OCI-LY1 (cell line): ENCODE results near the gene STRA6.

Source experiments
- H2AFZ ChIP-seq: fragments of 200-600 bp; sonication (generic), shearing (Covaris generic); 2 replicates; pipeline ENCODE4 v1.6.0; 2014; ENCODE audit warnings: antibody characterized with exemption, mild to moderate bottlenecking, low read length
- H3F3A ChIP-seq: fragments of 200-600 bp; sonication (generic), shearing (Covaris generic); 2 replicates; pipeline ENCODE4 v1.6.0; 2014; ENCODE audit warnings: mild to moderate bottlenecking, antibody characterized with exemption, low read length, moderate library complexity; ENCODE audit not compliant: insufficient read depth
- H3K27ac ChIP-seq: fragments of 200-600 bp; sonication (generic); 2 replicates; pipeline ENCODE4 v1.5.1; 2014; ENCODE audit warnings: low read length, mixed run types, mild to moderate bottlenecking, low read depth; ENCODE audit not compliant: poor library complexity, severe bottlenecking
- H3K27me3 ChIP-seq: fragments of 200-600 bp; sonication (generic); 2 replicates; pipeline ENCODE4 v1.6.0; 2014; ENCODE audit warnings: antibody characterized with exemption, mild to moderate bottlenecking, low read length, moderate library complexity; ENCODE audit not compliant: insufficient read depth
- H3K36me3 ChIP-seq: fragments of 200-600 bp; sonication (generic); 2 replicates; pipeline ENCODE4 v1.6.1; 2014; ENCODE audit warnings: mild to moderate bottlenecking, antibody characterized with exemption, low read length, moderate library complexity, mixed read lengths; ENCODE audit not compliant: insufficient read depth
- H3K4me1 ChIP-seq: fragments of 200-600 bp; sonication (generic); 2 replicates; pipeline ENCODE4 v1.5.1; 2014; ENCODE audit warnings: mild to moderate bottlenecking, low read length, moderate library complexity; ENCODE audit not compliant: insufficient read depth, severe bottlenecking
- H3K4me2 ChIP-seq: fragments of 200-600 bp; sonication (generic), shearing (Covaris generic); 2 replicates; pipeline ENCODE4 v1.6.1; 2014; ENCODE audit warnings: low read length
- H3K4me3 ChIP-seq: fragments of 200-600 bp; sonication (generic); 2 replicates; pipeline ENCODE4 v1.5.1; 2014; ENCODE audit warnings: low read length, low read depth, mild to moderate bottlenecking, mixed read lengths; ENCODE audit not compliant: poor library complexity, severe bottlenecking
- H3K79me2 ChIP-seq: fragments of 200-600 bp; shearing (Covaris generic); 2 replicates; pipeline ENCODE4 v1.6.1; 2016; ENCODE audit warnings: mixed run types, low read length, mixed read lengths; ENCODE audit not compliant: insufficient read depth
- H3K9ac ChIP-seq: fragments of 200-600 bp; sonication (generic), shearing (Covaris generic); 2 replicates; pipeline ENCODE4 v1.6.1; 2014; ENCODE audit warnings: mild to moderate bottlenecking, low read length, mixed read lengths
- H3K9me2 ChIP-seq: fragments of 200-600 bp; sonication (generic), shearing (Covaris generic); 2 replicates; pipeline ENCODE4 v1.6.1; 2014; ENCODE audit warnings: low read depth, mild to moderate bottlenecking, low read length, mixed read lengths
- H3K9me3 ChIP-seq: fragments of 200-600 bp; shearing (Covaris generic); 2 replicates; pipeline ENCODE4 v1.6.1; 2014; ENCODE audit warnings: low read length, mixed read lengths
- H4K20me1 ChIP-seq: fragments of 200-600 bp; sonication (generic), shearing (Covaris generic); 2 replicates; pipeline ENCODE4 v1.6.0; 2016; ENCODE audit warnings: mild to moderate bottlenecking, low read length; ENCODE audit not compliant: insufficient read depth
- EZH2 ChIP-seq: fragments of 200-600 bp; sonication (generic), shearing (Covaris generic); IDR thresholded peaks from 2 replicates; pipeline ENCODE4 v1.8.0; 2017; ENCODE audit warnings: borderline replicate concordance, mixed run types, mild to moderate bottlenecking, antibody characterized with exemption, low read length, moderate library complexity, mixed read lengths
- TF ChIP-seq, protein P1 (sequence below): fragments of 200-600 bp; sonication (generic), shearing (Covaris generic); IDR thresholded peaks from 2 replicates; pipeline ENCODE4 v1.5.1; 2017; ENCODE audit warnings: mild to moderate bottlenecking, antibody characterized with exemption, low read length, moderate library complexity, mixed read lengths

Gene STRA6

DNA sequence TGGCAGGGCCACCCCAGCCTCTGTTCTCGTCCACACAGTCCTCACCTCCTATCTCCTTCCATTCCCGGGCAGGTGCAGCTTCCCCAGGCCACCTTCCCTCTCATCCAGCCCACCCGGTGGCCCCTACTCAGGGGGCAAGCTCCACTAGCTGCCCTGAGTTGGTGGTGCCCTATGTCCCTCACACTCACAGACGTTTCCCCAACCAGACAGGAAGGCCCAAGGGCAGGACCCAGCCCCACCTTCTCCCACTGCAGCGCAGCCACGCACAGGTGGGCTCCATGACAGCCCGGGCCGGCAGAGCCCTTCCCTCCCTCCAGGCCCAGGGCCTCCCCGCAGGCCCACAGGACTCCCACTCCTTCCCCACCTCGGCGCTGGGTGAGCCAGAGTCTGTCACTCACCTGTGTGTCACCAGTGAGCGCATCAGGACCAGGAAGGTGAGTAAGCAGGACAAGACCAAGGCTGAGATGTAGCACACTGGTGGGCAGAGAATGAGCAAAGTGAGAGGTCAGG lies 17.9 kb downstream of the STRA6 start:
- TF ChIP-seq, protein P1, sequence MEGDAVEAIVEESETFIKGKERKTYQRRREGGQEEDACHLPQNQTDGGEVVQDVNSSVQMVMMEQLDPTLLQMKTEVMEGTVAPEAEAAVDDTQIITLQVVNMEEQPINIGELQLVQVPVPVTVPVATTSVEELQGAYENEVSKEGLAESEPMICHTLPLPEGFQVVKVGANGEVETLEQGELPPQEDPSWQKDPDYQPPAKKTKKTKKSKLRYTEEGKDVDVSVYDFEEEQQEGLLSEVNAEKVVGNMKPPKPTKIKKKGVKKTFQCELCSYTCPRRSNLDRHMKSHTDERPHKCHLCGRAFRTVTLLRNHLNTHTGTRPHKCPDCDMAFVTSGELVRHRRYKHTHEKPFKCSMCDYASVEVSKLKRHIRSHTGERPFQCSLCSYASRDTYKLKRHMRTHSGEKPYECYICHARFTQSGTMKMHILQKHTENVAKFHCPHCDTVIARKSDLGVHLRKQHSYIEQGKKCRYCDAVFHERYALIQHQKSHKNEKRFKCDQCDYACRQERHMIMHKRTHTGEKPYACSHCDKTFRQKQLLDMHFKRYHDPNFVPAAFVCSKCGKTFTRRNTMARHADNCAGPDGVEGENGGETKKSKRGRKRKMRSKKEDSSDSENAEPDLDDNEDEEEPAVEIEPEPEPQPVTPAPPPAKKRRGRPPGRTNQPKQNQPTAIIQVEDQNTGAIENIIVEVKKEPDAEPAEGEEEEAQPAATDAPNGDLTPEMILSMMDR = no peak
- no peak for TF ChIP-seq EZH2
- H3K27ac ChIP-seq = no peak overlapping the region

DNA sequence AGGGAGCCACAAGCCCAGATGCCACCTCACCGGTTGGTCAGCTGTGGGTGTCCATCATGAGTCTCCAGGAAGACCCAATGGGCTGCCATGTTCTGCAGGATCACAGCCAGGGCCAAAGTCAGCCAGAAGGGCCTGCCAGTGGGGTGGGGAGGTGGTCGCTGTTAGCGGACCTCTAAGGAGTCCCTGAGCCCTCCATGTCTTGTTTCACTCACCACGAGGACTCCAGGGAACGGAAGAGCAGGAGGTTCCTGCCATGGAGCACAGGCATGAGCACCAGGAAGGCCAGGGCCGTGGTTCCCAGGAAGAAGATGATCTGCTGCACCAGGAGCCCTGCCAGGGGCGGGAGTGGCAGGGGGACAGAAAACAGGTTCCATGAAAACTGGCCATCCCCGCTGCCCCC lies 20.5 kb downstream of the STRA6 start:
- H2AFZ ChIP-seq = no peak overlapping the region
- TF ChIP-seq, protein P1 = no peak
- no peak for TF ChIP-seq EZH2
- H3K79me2 ChIP-seq = no peaks in the 10 kb centered on the region
- no peaks in the 10 kb centered on the region for H3K9me2 ChIP-seq
- H3K27me3 ChIP-seq = peaks cover 5% of the 10 kb centered on the region; the same call in 1 of the 2 replicates
- no peak overlapping the region for H3K4me3 ChIP-seq
- no peaks in the 10 kb centered on the region for H3K4me1 ChIP-seq
- H3K9me3 ChIP-seq = no peaks in the 10 kb centered on the region
- H3K4me2 ChIP-seq = no peak overlapping the region
- no peaks in the 10 kb centered on the region for H4K20me1 ChIP-seq
- H3K36me3 ChIP-seq = no peaks in the 10 kb centered on the region
- H3K9ac ChIP-seq = no peak overlapping the region
- no peak overlapping the region for H3K27ac ChIP-seq
- H3F3A ChIP-seq = no peaks in the 10 kb centered on the region

More for the DNA sequence above, 17.9 kb downstream of the STRA6 start:
- H3K9ac ChIP-seq = no peak overlapping the region
- H3K36me3 ChIP-seq = no peaks in the 10 kb centered on the region
- H3K9me3 ChIP-seq = no peaks in the 10 kb centered on the region
- H3K79me2 ChIP-seq = no peaks in the 10 kb centered on the region
- no peak overlapping the region for H3K4me3 ChIP-seq
- H3K9me2 ChIP-seq = no peaks in the 10 kb centered on the region
- no peaks in the 10 kb centered on the region for H4K20me1 ChIP-seq
- no peaks in the 10 kb centered on the region; the same call in 1 of the 2 replicates for H3K27me3 ChIP-seq
- H3F3A ChIP-seq = no peaks in the 10 kb centered on the region
- H3K4me2 ChIP-seq = no peak overlapping the region
- no peak overlapping the region for H2AFZ ChIP-seq
- H3K4me1 ChIP-seq = no peaks in the 10 kb centered on the region

DNA sequence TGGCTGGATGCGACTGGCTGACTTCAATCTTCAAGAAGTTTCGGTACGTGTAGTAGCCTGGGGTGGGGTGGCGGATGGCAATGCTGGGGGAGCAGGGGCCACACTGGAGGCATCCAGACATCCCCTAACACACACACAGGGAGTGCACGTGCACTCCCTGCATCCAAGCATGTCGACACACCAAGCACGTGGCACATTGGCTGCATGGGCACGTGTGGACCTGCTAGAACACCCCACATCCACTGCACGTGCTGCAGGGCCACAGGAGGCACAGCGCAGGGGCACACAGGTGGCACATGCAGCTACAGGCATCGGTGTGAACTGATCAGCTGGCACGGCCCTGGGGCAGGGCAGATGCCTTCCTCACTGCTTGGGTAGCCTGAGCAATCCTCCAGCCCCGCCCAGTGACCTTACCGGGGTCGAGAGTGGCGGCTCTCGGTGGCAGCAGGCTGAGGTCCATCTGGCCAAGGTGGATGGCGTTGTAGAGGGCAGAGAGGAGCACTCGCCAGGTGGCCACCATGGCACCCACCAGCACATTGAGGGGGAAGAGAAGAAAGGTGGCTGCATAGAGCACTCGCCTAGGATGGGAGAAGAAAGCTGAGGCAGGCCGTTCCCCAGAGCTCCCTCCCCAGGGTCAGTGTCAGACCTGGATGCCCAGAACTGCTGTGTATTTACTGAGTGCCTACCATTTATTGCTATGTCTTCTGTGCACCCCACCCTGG lies 21.5 kb downstream of the STRA6 start:
- no peak overlapping the region for H3K27ac ChIP-seq
- H3K4me2 ChIP-seq = no peak overlapping the region
- H3K4me1 ChIP-seq = no peaks in the 10 kb centered on the region
- no peaks in the 10 kb centered on the region for H3K9me2 ChIP-seq
- H3K36me3 ChIP-seq = no peaks in the 10 kb centered on the region
- no peaks in the 10 kb centered on the region for H4K20me1 ChIP-seq
- H3F3A ChIP-seq = no peaks in the 10 kb centered on the region
- H3K9me3 ChIP-seq = no peaks in the 10 kb centered on the region
- TF ChIP-seq, protein P1 = no peak
- TF ChIP-seq EZH2 = no peak
- no peak overlapping the region for H3K9ac ChIP-seq
- H3K79me2 ChIP-seq = no peaks in the 10 kb centered on the region
- peaks cover 5% of the 10 kb centered on the region; the same call in 1 of the 2 replicates for H3K27me3 ChIP-seq
- no peak overlapping the region for H2AFZ ChIP-seq
- H3K4me3 ChIP-seq = no peak overlapping the region
